Loucy (cell line): Measurements from ENCODE around the gene OR2AJ1.

Experiments used
- H2AFZ ChIP-seq: fragments of 200-600 bp; sonication (generic); 2 replicates; pipeline ENCODE4 v1.6.0; 2016; ENCODE audit warnings: antibody characterized with exemption, mild to moderate bottlenecking, low read length, moderate library complexity
- H3F3A ChIP-seq: fragments of 200-600 bp; 2 replicates; pipeline ENCODE4 v1.6.0; 2016; ENCODE audit warnings: antibody characterized with exemption, low read depth, mild to moderate bottlenecking
- H3K27me3 ChIP-seq: fragments of 200-600 bp; sonication (generic); 2 replicates; pipeline ENCODE4 v1.6.1; 2014; ENCODE audit warnings: low read length, mild to moderate bottlenecking; ENCODE audit not compliant: insufficient read depth, poor library complexity, severe bottlenecking
- H3K36me3 ChIP-seq: fragments of 200-600 bp; sonication (generic); 2 replicates; pipeline ENCODE4 v1.6.1; 2016; ENCODE audit warnings: low read length; ENCODE audit not compliant: insufficient read depth
- H3K4me1 ChIP-seq: fragments of 200-600 bp; sonication (generic); 2 replicates; pipeline ENCODE4 v1.5.1; 2014; ENCODE audit warnings: low read length, mild to moderate bottlenecking; ENCODE audit not compliant: insufficient read depth, poor library complexity, severe bottlenecking
- H3K4me2 ChIP-seq: fragments of 200-600 bp; sonication (generic); 2 replicates; pipeline ENCODE4 v1.6.0; 2014; ENCODE audit warnings: antibody characterized with exemption, low read length, low read depth, mild to moderate bottlenecking; ENCODE audit not compliant: poor library complexity, severe bottlenecking
- H3K4me3 ChIP-seq: fragments of 200-600 bp; sonication (generic); 2 replicates; pipeline ENCODE4 v1.5.1; 2014; ENCODE audit warnings: low read length, mild to moderate bottlenecking, mixed read lengths; ENCODE audit not compliant: poor library complexity, severe bottlenecking
- H3K79me2 ChIP-seq: fragments of 200-600 bp; sonication (generic); 2 replicates; pipeline ENCODE4 v1.6.1; 2014; ENCODE audit warnings: low read length; ENCODE audit not compliant: insufficient read depth
- H3K9ac ChIP-seq: fragments of 200-600 bp; sonication (generic); 2 replicates; pipeline ENCODE4 v1.6.0; 2014; ENCODE audit warnings: mild to moderate bottlenecking, low read depth, low read length, moderate library complexity; ENCODE audit not compliant: poor library complexity, severe bottlenecking
- H3K9me2 ChIP-seq: fragments of 200-600 bp; sonication (generic); replicated peaks from 2 replicates; pipeline ENCODE4 v1.6.1; 2016; ENCODE audit warnings: low read depth, low read length, mixed read lengths
- H3K9me3 ChIP-seq: fragments of 200-600 bp; sonication (generic); 2 replicates; pipeline ENCODE4 v1.6.1; 2014; ENCODE audit warnings: mild to moderate bottlenecking, antibody characterized with exemption, low read length, low read depth; ENCODE audit not compliant: insufficient read depth
- H4K20me1 ChIP-seq: fragments of 200-600 bp; sonication (generic); 2 replicates; pipeline ENCODE4 v1.6.0; 2014; ENCODE audit warnings: antibody characterized with exemption, low read length, mild to moderate bottlenecking; ENCODE audit not compliant: insufficient read depth, poor library complexity, severe bottlenecking
- EZH2phosphoT487 ChIP-seq: fragments of 200-600 bp; IDR thresholded peaks from 2 replicates; pipeline ENCODE4 v1.6.1; 2018; ENCODE audit warnings: antibody characterized with exemption, mild to moderate bottlenecking, moderate library complexity, borderline replicate concordance
- TF ChIP-seq, protein P1 (sequence below): fragments of 200-600 bp; sonication (generic); conservative IDR thresholded peaks from 2 replicates; pipeline ENCODE4 v1.5.1; 2014; ENCODE audit warnings: mild to moderate bottlenecking, antibody characterized with exemption, low read length

Gene OR2AJ1

DNA sequence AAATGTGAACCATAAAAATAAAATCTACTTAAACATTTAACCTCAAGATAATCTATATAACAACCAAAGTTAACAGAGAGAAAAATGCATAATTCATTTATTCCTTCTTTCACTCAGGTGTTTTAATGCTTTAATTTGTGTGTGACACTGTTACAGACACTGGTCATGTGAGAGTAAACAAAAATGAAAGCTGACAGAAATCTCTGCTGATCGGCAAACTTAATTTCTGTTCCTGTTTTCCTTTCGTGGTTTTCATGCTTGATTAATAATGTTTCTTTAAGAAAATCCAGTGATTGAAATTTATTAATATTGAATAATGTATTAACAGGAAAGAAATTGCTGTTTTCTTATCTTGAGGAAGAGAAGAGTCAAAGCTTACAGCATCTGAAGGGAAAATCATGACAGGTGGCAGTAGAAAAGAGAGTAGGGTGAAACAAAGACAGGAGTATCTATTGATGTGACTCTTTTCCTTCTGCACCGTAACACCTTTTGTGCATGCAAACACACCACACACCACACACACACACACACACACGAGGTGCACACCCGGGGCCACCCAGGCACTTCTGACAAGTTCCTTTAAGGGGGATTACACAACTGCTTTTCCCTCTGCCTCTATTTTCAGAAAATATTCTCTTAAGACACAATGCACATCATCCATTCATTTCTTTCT is 42.0 kb downstream of the OR2AJ1 start:
- TF ChIP-seq, protein P1, sequence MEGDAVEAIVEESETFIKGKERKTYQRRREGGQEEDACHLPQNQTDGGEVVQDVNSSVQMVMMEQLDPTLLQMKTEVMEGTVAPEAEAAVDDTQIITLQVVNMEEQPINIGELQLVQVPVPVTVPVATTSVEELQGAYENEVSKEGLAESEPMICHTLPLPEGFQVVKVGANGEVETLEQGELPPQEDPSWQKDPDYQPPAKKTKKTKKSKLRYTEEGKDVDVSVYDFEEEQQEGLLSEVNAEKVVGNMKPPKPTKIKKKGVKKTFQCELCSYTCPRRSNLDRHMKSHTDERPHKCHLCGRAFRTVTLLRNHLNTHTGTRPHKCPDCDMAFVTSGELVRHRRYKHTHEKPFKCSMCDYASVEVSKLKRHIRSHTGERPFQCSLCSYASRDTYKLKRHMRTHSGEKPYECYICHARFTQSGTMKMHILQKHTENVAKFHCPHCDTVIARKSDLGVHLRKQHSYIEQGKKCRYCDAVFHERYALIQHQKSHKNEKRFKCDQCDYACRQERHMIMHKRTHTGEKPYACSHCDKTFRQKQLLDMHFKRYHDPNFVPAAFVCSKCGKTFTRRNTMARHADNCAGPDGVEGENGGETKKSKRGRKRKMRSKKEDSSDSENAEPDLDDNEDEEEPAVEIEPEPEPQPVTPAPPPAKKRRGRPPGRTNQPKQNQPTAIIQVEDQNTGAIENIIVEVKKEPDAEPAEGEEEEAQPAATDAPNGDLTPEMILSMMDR = no peak
- TF ChIP-seq EZH2phosphoT487 = no peak
- H3K79me2 ChIP-seq = no peaks in the 10 kb centered on the region
- no peak overlapping the region for H3K9ac ChIP-seq
- no peak overlapping the region for H2AFZ ChIP-seq
- H3K4me1 ChIP-seq = no peaks in the 10 kb centered on the region
- H4K20me1 ChIP-seq = no peaks in the 10 kb centered on the region
- H3K9me3 ChIP-seq = no peaks in the 10 kb centered on the region
- H3K4me3 ChIP-seq = no peak overlapping the region
- H3K27me3 ChIP-seq = no peaks in the 10 kb centered on the region
- no peaks in the 10 kb centered on the region for H3F3A ChIP-seq
- no peaks in the 10 kb centered on the region for H3K36me3 ChIP-seq
- no peak overlapping the region for H3K4me2 ChIP-seq
- no peaks in the 10 kb centered on the region for H3K9me2 ChIP-seq
